AG04449 (cell line): Measurements from ENCODE around the gene RYR2.

Experiments used
- CTCF ChIA-PET: fragments of 350-600 bp; formaldehyde crosslinking; extraction: SDS; loops from one replicate; lab custom pipeline; 2021; ENCODE audit warnings: antibody characterized with exemption; lab: Yijun Ruan, JAX
- POLR2A ChIA-PET: fragments of 400-600, 350-600 bp; formaldehyde crosslinking; extraction: SDS; loops from one replicate; lab custom pipeline; 2020; ENCODE audit warnings: antibody characterized with exemption, inconsistent platforms; lab: Yijun Ruan, JAX
- DNase-seq: peaks from one replicate; pipeline ENCODE4 v3.0.0-alpha.2; 2010; ENCODE audit warnings: low read depth, low spot score
- H3K4me3 ChIP-seq: 2 replicates; pipeline ENCODE4 v1.5.1; 2011; ENCODE audit warnings: low read depth, mild to moderate bottlenecking, control low read depth, low read length
- CTCF ChIP-seq: IDR thresholded peaks from one replicate; pipeline ENCODE4 v1.5.1; 2011; ENCODE audit warnings: mild to moderate bottlenecking, moderate library complexity, low read length, control low read depth, inconsistent platforms; ENCODE audit not compliant: insufficient read depth; ENCODE audit errors: missing control alignments

Gene RYR2

DNA sequence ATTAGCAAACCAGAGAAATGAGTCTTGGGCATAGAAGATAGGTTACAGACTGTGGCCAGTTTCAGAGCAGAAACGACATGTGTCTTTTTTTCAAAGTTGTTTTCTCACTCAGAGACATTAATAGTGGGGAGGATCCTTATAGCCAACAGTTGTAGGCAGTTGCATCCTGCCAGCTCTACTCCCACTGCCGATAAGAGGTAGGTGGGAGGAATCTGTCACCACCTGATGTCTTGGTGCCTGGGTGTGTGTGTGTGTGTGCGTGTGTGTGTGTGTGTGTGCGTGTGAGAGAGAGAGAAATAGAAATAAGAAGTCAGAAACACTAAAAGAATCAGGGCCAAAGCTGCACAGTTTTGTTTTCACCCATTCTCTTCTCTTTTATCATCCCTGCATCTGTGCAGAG, 629.3 kb downstream of the RYR2 start:
- no peak for DNase-seq
- POLR2A ChIA-PET, result no interaction called here
- TF ChIP-seq CTCF, result no peak
- CTCF ChIA-PET, result no interaction called here
- H3K4me3 ChIP-seq, result no peak overlapping the region

GRCh38 chr1:237671935-237672334, 630.0 kb downstream of the RYR2 start:
- ChIA-PET CTCF (no interaction called here), POLR2A (no interaction called here)
- DNase-seq, result no peak
- TF ChIP-seq CTCF, result no peak
- no peak overlapping the region for H3K4me3 ChIP-seq

DNA sequence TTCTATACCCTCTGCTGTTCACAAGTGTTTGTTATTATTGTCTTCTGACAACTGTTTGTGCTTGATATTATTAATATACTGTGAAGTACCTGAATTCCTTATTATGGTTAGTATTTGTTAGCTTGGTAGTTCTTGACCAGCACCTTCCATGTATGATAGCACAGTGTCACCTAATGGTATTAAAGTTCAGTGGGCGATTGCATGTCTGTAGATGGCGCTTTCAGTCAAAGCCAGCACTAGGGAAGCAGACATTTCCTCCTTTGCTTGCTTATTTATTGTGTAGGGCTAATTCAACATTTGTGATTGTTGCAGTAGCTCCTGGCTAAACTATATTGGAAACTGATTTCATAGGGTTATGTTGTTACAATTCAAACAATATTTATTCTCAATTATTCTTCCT, 630.8 kb downstream of the RYR2 start:
- no peak for DNase-seq
- no peak for TF ChIP-seq CTCF
- ChIA-PET CTCF (no interaction called here), POLR2A (no interaction called here)
- no peak overlapping the region for H3K4me3 ChIP-seq

GRCh38 chr1:237673631-237674030, 631.6 kb downstream of the RYR2 start:
- TF ChIP-seq CTCF, result no peak
- ChIA-PET CTCF (no interaction called here), POLR2A (no interaction called here)
- H3K4me3 ChIP-seq, result no peak overlapping the region
- DNase-seq, result no peak

GRCh38 chr1:237677979-237678378, 636.0 kb downstream of the RYR2 start:
- CTCF ChIA-PET, result no interaction called here
- POLR2A ChIA-PET, result no interaction called here
- no peak overlapping the region for H3K4me3 ChIP-seq
- DNase-seq, result peak; percentile 14
- no peak for TF ChIP-seq CTCF

DNA sequence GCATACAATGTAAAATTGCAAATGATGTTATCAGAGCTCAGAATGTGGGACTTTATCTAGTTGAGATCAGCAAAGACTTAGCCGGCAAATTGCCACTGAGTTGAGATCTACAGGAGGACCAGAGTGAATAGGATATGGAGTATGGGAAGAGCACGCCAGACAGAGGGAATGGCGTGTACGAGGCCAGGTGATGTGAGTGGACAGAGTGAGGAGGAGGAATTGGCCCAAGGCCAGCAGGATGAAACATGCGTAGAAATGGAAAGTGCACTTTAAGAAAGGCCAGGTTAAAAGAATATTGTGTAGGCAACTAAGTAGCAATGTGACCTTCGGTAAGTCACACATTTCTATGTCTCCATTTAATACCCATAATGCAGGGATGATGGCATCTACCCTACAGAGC, 637.7 kb downstream of the RYR2 start:
- DNase-seq, result no peak
- H3K4me3 ChIP-seq, result no peak overlapping the region
- ChIA-PET CTCF (no interaction called here), POLR2A (no interaction called here)
- TF ChIP-seq CTCF, result no peak
